ENCODE results near the gene ARHGDIG. TPM values are rescaled to one million over a fixed set of nuclear protein-coding genes. Genes with fewer than 3 reads are reported as not detected.

Gene ARHGDIG
- total and polyA plus RNA-seq, 5 donors from 2014 or later = not detected

DNA sequence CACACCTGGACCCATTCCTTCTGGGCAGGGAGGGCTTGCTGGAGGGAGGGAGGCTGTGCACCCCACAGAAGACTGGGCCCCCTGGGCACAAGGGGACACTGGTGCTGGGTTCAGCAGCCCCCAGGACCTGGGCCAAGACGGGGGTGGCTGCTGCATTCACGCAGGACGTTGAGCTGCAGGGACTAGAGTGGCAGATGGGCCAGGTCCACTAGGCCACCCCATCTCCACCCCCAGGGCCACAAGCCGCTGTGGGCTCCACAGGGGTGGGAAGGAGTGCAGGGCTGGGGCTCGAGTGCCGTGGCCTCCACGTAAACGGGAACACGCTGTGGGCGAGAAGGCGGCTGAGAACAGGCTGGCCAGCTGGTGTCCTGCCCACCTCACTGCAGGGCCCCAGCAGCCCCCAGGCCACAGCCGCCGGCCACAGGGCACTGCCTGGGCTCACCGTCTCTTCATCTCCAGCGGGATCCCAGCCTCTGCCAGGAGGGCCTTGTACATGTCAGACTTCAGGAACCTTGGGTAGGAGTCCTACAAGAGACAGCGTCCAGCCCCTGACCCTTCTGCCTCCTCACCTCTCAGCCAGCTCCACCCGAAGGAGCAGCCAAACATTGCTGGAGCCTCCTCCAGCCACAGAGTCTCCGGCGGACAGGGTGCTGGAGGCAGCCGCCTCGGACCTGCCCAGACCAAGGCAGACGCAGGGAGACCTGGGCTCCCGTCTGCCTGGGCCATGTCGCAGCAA, 11.2 kb upstream of the ARHGDIG start:
- Mint-ChIP-seq H3K27me3 (peaks cover 10% of the 10 kb centered on the region), H3K4me3 (no peak overlapping the region), H3K36me3 (peaks cover 4% of the 10 kb centered on the region), H3K27ac (no peak overlapping the region), H3K4me1 (peaks cover 0 to 7% (median 0%) of the 10 kb centered on the region in 4 donors), H3K9me3 (no peaks in the 10 kb centered on the region)
- Histone ChIP-seq H3K36me3 (ENCODE audit: control insufficient read depth, insufficient read depth, low read length) (peaks cover 2% of the 10 kb centered on the region), H3K4me1 (ENCODE audit: control insufficient read depth, insufficient read depth, low read length, poor library complexity, severe bottlenecking) (no peaks in the 10 kb centered on the region), H3K27me3 (ENCODE audit: control insufficient read depth, insufficient read depth, low read length) (no peaks in the 10 kb centered on the region), H3K4me3 (ENCODE audit: low read depth, low read length) (no peak overlapping the region), H3K27ac (ENCODE audit: insufficient read depth, low read length, poor library complexity, severe bottlenecking) (no peak overlapping the region), H3K9me3 (ENCODE audit: control insufficient read depth in 2 of 2, low read length in 2 of 2) (no peaks in the 10 kb centered on the region)
- no peak for ATAC-seq (ENCODE audit: low read depth in 2 of 2)
- no peak for DNase-seq

DNA sequence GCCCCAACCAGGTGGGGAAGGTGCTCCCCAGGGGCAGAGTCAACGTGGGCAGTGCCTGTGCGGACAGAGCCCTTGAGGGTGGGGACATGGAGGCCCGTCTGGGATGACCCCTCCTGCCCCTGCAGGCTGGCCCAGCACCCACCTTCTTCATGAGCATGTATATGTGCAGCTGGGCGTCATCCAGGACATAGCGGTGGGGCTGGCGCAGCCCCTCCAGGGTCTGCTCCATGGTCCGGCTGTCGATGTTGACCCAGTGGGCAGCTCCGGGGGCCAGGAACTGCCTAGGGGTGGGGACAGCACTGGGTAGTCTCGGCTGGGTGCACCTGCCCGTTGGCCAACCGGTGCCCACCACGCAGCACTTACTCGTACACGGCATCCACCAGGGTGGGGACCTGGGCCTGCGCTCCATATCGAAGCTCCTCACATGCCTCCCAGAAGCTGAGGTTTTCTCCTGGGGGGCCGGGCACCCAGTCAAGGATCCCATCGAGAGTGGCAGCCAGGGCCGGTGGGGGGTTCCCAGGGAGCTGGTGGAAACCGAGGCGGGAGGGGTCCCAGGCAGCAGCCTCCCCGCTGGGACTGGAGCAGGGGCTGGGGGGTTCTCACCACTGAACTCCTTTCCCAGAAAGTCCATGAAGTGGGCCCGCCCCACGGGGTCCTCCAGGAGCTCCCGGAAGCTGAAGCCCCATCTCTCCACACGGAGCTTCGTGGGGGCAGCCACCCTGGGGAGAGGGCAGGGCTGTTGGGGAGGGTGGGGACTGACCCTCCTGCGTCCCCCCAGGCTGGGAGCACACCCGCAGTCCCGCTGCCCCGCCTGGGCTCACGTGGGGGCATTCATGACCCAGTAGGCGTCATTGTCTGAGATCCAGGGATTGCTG, 9.8 kb upstream of the ARHGDIG start:
- no peaks in the 10 kb centered on the region for H3K36me3 ChIP-seq (ENCODE audit: control insufficient read depth, insufficient read depth, low read length)
- H3K27ac ChIP-seq (ENCODE audit: insufficient read depth, low read length, poor library complexity, severe bottlenecking) = no peak overlapping the region
- H3K4me1 Mint-ChIP-seq = peaks cover 0 to 9% (median 0%) of the 10 kb centered on the region in 4 donors
- peaks cover 15% of the 10 kb centered on the region for H3K27me3 Mint-ChIP-seq
- DNase-seq (no peak), ATAC-seq (ENCODE audit: low read depth in 2 of 2) (no peak)
- H3K9me3 Mint-ChIP-seq = no peaks in the 10 kb centered on the region
- no peak overlapping the region for H3K4me3 ChIP-seq (ENCODE audit: low read depth, low read length)
- no peak overlapping the region for H3K4me3 Mint-ChIP-seq
- H3K36me3 Mint-ChIP-seq = peaks cover 4% of the 10 kb centered on the region
- no peaks in the 10 kb centered on the region for H3K27me3 ChIP-seq (ENCODE audit: control insufficient read depth, insufficient read depth, low read length)
- H3K9me3 ChIP-seq (ENCODE audit: control insufficient read depth in 2 of 2, low read length in 2 of 2) = no peaks in the 10 kb centered on the region
- peak overlapping the region in 1 of 3 donors; percentile 14 for H3K27ac Mint-ChIP-seq
- H3K4me1 ChIP-seq (ENCODE audit: control insufficient read depth, insufficient read depth, low read length, poor library complexity, severe bottlenecking) = peaks cover 6% of the 10 kb centered on the region

DNA sequence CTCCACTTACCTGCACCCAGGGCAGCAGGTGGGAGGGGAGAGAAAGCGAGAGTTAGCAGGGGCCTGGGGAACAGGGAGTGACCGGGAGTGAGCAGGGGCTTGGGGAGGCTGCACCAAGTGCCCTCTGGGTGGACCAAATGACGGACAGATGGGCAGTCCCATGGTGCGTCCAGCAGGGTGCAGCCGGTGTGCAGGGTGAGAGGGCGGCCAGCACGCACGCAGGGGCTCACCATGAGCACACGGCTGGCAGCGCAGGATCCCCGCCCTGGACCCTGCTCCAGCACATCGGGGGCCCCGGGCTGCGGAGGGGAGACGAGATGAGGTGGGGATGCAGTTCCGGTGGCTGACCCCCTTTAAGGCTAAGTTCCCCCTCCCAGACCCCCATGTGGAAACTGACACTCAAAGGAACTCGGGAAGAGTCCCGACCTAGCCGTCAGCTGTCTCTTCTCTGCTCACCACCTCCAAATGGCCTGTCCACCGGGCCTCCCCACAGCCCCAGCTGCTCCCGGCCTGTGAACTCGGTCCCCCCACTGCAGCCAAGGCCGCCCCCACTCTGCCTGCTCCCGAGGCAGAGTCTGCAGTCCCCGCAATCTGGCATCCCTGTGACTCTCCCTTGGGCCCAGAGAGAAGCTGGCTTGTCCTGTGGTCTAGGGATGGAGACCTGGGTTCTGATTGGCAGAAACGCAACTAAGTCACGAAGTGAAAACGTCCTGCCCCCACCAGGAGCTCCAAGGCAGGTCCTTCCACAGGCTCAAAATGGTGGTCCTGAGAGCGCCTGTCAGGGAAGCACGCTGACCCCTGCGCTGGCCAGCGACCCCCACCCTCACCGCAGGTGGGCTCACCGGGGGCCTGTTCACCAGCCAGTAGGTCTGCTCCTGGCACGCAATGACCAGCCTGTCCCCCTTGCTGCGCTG, 7.5 kb upstream of the ARHGDIG start:
- Histone ChIP-seq H3K27me3 (ENCODE audit: control insufficient read depth, insufficient read depth, low read length) (no peaks in the 10 kb centered on the region), H3K4me3 (ENCODE audit: low read depth, low read length) (no peak overlapping the region), H3K36me3 (ENCODE audit: control insufficient read depth, insufficient read depth, low read length) (no peaks in the 10 kb centered on the region), H3K9me3 (ENCODE audit: control insufficient read depth in 2 of 2, low read length in 2 of 2) (no peaks in the 10 kb centered on the region), H3K4me1 (ENCODE audit: control insufficient read depth, insufficient read depth, low read length, poor library complexity, severe bottlenecking) (peaks cover 11% of the 10 kb centered on the region), H3K27ac (ENCODE audit: insufficient read depth, low read length, poor library complexity, severe bottlenecking) (no peak overlapping the region)
- H3K9me3 Mint-ChIP-seq = no peaks in the 10 kb centered on the region
- H3K27ac Mint-ChIP-seq = no peak overlapping the region
- H3K4me1 Mint-ChIP-seq = peaks cover 0 to 7% (median 2%) of the 10 kb centered on the region in 4 donors
- no peak for ATAC-seq (ENCODE audit: low read depth in 2 of 2)
- H3K4me3 Mint-ChIP-seq = no peak overlapping the region
- H3K27me3 Mint-ChIP-seq = peaks cover 32% of the 10 kb centered on the region
- DNase-seq = no peak
- no peaks in the 10 kb centered on the region for H3K36me3 Mint-ChIP-seq

DNA sequence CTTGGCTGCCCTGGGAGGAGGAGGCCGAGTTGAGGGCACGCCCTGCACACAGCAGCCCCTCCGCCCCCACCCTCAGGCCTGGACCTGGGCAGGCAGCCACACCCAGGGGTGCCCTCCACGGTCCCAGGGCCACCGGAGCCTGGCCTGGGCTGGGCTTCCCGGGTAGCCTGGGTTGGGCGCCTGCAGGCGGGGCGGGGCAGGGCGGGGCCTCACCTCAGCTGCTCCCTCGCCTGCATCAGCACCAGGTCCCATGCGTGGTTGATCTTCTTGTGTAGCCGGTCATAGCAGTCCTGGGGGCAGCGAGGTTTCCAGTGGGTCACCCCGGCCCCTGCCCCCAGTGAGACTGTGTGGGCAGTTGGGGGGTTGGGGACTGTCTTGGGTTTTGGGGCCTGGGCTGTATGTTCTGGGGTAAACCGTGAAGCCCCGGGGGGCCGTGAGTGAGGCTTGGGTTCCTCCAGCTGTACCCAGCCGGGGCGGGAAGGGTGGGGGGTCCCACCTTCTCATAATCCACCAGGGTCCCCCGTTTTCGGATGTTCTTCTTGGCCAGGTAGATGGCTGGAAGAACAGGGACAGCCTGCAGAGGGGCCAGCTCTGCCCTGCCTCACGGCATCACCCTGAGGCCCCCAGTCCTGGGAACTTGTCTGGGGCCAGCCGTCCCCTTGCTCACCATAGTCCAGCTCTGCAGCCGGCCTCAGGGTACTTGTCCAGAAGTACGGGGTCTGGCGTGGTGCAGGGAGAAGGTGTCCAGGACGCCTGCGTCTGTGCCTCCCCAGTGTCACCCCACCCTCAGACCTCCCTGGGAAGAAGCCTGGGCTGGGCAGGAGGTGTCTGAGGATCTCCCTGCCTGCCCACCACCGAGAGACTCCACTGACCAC, 6.6 kb upstream of the ARHGDIG start:
- Mint-ChIP-seq H3K9me3 (no peaks in the 10 kb centered on the region), H3K4me1 (peaks cover 0 to 9% (median 4%) of the 10 kb centered on the region in 4 donors), H3K36me3 (no peaks in the 10 kb centered on the region), H3K27ac (no peak overlapping the region), H3K27me3 (peaks cover 38% of the 10 kb centered on the region), H3K4me3 (no peak overlapping the region)
- ATAC-seq (ENCODE audit: low read depth in 2 of 2) (no peak), DNase-seq (no peak)
- no peak overlapping the region for H3K4me3 ChIP-seq (ENCODE audit: low read depth, low read length)
- no peaks in the 10 kb centered on the region for H3K9me3 ChIP-seq (ENCODE audit: control insufficient read depth in 2 of 2, low read length in 2 of 2)
- H3K4me1 ChIP-seq (ENCODE audit: control insufficient read depth, insufficient read depth, low read length, poor library complexity, severe bottlenecking) = peaks cover 13% of the 10 kb centered on the region
- peaks cover 2% of the 10 kb centered on the region for H3K27me3 ChIP-seq (ENCODE audit: control insufficient read depth, insufficient read depth, low read length)
- H3K36me3 ChIP-seq (ENCODE audit: control insufficient read depth, insufficient read depth, low read length) = no peaks in the 10 kb centered on the region
- no peak overlapping the region for H3K27ac ChIP-seq (ENCODE audit: insufficient read depth, low read length, poor library complexity, severe bottlenecking)

DNA sequence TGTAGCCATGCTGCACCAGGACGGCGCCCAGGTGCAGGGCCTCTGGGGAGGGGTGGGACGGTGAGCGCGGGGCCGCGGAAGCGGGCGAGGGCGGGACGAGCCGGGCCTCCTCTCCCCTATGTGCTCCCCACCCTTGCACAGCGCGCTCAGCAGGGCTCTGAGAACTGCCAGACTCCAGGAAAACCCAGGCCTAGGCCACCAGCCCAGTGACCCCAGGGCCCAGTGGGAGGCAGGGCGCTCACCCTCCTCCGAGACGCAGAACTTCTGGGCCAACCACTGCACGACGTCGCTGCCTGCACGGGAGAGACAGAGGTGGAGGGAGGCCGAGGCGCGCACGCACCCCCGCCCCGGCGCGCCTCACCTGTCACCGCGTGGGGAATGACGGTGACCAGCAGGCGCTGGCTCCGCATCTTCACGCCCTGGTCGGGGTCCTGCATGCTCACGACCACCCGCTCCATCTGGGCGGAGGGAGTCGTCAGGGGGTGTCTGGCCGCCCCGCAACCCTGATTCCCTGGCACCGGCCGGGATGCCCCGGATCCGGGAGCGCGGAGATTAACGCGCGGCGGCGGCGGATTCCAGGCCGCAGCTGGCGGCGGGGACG, 5.2 kb upstream of the ARHGDIG start:
- no peak for ATAC-seq (ENCODE audit: low read depth in 2 of 2)
- Histone ChIP-seq H3K27me3 (ENCODE audit: control insufficient read depth, insufficient read depth, low read length) (peaks cover 4% of the 10 kb centered on the region), H3K4me3 (ENCODE audit: low read depth, low read length) (no peak overlapping the region), H3K9me3 (ENCODE audit: control insufficient read depth in 2 of 2, low read length in 2 of 2) (no peaks in the 10 kb centered on the region), H3K27ac (ENCODE audit: insufficient read depth, low read length, poor library complexity, severe bottlenecking) (no peak overlapping the region), H3K36me3 (ENCODE audit: control insufficient read depth, insufficient read depth, low read length) (no peaks in the 10 kb centered on the region), H3K4me1 (ENCODE audit: control insufficient read depth, insufficient read depth, low read length, poor library complexity, severe bottlenecking) (peaks cover 24% of the 10 kb centered on the region)
- Mint-ChIP-seq H3K27ac (no peak overlapping the region), H3K27me3 (peaks cover 44% of the 10 kb centered on the region), H3K9me3 (no peaks in the 10 kb centered on the region), H3K36me3 (no peaks in the 10 kb centered on the region), H3K4me3 (peak overlapping the region in 1 of 4 donors; percentile 73), H3K4me1 (peaks cover 6 to 15% (median 9%) of the 10 kb centered on the region in 4 donors)
- no peak for DNase-seq

DNA sequence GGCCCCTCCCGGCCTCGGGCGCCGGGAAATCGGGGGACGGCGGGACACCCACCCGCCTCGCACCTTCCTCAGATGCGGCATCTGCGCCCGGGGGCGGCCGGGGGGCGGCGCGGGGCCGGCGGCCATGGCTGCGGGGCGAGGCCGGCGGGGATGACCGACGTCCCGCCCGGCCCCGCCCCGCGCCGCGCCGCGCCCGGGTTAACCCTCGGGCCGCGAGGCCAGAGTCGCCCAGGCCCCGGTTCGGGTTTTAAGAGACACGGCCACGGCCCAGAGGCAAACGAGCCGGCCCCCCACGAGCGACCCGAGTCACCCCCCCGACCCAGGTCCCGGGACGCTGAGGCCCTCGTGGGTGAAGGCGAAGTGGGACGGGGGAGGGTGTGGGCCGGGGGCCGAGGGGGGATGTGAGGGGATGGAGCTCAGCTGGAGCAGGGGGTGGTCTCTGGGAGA, 4.6 kb upstream of the ARHGDIG start, which contains the start of gene RGS11:
Gene RGS11, minus strand, starts transcription at position 159 of the 447 bp plus-strand sequence. Its CDS starts 33 bp downstream, at position 126.
- Mint-ChIP-seq H3K4me3 (peak within 1 kb of the TSS in 3 of 4 donors; percentile 55 to 73 (median 73)), H3K9me3 (no peaks in the 10 kb centered on the region), H3K27ac (no peak within 1 kb of the TSS), H3K27me3 (peaks cover 44% of the 10 kb centered on the region), H3K4me1 (peaks cover 6 to 15% (median 9%) of the 10 kb centered on the region in 4 donors), H3K36me3 (no peaks in the 10 kb centered on the region)
- no peak within 1 kb of the TSS for H3K27ac ChIP-seq (ENCODE audit: insufficient read depth, low read length, poor library complexity, severe bottlenecking)
- H3K9me3 ChIP-seq (ENCODE audit: control insufficient read depth in 2 of 2, low read length in 2 of 2) = no peaks in the 10 kb centered on the region
- H3K36me3 ChIP-seq (ENCODE audit: control insufficient read depth, insufficient read depth, low read length) = no peaks in the 10 kb centered on the region
- peaks cover 4% of the 10 kb centered on the region for H3K27me3 ChIP-seq (ENCODE audit: control insufficient read depth, insufficient read depth, low read length)
- DNase-seq (no peak), ATAC-seq (ENCODE audit: low read depth in 2 of 2) (no peak)
- peaks cover 27% of the 10 kb centered on the region for H3K4me1 ChIP-seq (ENCODE audit: control insufficient read depth, insufficient read depth, low read length, poor library complexity, severe bottlenecking)
- no peak within 1 kb of the TSS for H3K4me3 ChIP-seq (ENCODE audit: low read depth, low read length)

Data from CD4-positive, CD25-positive, alpha-beta regulatory T cell (primary cell).